ENCODE data around the gene ZNF318. TPM values are rescaled to one million over a fixed set of nuclear protein-coding genes. Genes with fewer than 3 reads are reported as not detected.

Gene ZNF318
- total RNA-seq, 1 donor from 2014 or later: 18.3 TPM

DNA sequence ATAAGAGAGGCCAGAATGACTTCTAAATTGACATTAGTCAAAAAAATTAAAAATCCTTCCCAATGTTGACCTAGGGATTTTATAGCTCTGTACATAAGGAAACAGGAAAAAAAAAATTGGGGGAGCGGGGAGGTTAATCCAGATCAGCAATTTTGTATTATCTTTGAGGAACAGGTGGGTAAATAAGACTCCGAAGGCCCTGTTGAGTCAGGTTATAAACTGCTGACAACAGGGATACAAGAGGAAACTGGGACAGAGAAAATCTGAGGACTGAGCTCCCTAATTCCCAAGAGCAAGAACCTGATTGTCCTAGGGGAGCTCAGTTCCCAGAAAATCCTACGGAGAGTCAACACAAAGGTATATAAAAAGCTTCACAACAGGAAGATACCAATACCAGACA is 34.0 kb downstream of the ZNF318 start:
- H3K4me1 ChIP-seq: peaks cover 5% of the 10 kb centered on the region
- no peaks in the 10 kb centered on the region for H3K27me3 ChIP-seq (ENCODE audit: low read depth)
- DNase-seq (no peak), ATAC-seq (no peak)
- no peak overlapping the region for H3K27ac ChIP-seq
- intact Hi-C loops (cut with DNase I): no loop called here
- H3K9me3 ChIP-seq: no peaks in the 10 kb centered on the region
- no peak for TF ChIP-seq CTCF (IDR thresholded peaks at IDR 0.05)
- H3K4me3 ChIP-seq: no peak overlapping the region
- peaks cover 37% of the 10 kb centered on the region for H3K36me3 ChIP-seq

GRCh38 chr6:43334466-43335095 is 34.9 kb downstream of the ZNF318 start:
- Histone ChIP-seq H3K27me3 (ENCODE audit: low read depth) (no peaks in the 10 kb centered on the region), H3K4me3 (no peak overlapping the region), H3K9me3 (no peaks in the 10 kb centered on the region), H3K4me1 (peaks cover 5% of the 10 kb centered on the region), H3K27ac (no peak overlapping the region), H3K36me3 (peaks cover 28% of the 10 kb centered on the region)
- ATAC-seq (peak; percentile 67 to 71), DNase-seq (no peak)
- intact Hi-C loops (cut with DNase I): no loop called here
- TF ChIP-seq CTCF (IDR thresholded peaks at IDR 0.05): peak; percentile 50

- TF ChIP-seq CTCF (IDR thresholded peaks at IDR 0.05): no peak
- Histone ChIP-seq H3K36me3 (peaks cover 12% of the 10 kb centered on the region), H3K9me3 (no peaks in the 10 kb centered on the region), H3K27me3 (ENCODE audit: low read depth) (no peaks in the 10 kb centered on the region), H3K27ac (no peak overlapping the region), H3K4me3 (no peak overlapping the region), H3K4me1 (peaks cover 5% of the 10 kb centered on the region)
- DNase-seq (no peak), ATAC-seq (no peak)
- intact Hi-C loops (cut with DNase I): no loop called here
These were observed 37.6 kb downstream of the ZNF318 start for GRCh38 chr6:43331891-43332290.

DNA sequence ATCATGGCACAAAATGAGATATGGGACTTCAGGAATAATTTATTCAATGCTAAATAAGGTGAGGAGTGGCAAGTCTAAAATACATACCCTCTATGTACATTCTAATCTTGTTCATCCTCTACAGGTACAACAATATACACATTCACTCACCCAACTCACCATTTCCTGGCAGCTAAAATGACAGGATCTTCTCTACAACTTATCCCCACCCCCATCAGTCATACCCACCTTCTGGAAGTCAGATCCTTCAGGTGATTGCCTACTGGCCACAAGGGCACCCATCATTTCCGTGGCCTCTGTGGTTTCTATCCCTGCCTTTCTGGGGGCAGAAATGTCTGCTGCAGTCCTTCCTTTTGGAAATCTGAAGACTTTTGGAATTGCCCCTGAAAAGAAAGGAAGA is 38.0 kb downstream of the ZNF318 start:
- intact Hi-C loops (cut with DNase I): no loop called here
- Histone ChIP-seq H3K4me1 (peaks cover 5% of the 10 kb centered on the region), H3K36me3 (peaks cover 11% of the 10 kb centered on the region), H3K27me3 (ENCODE audit: low read depth) (no peaks in the 10 kb centered on the region), H3K27ac (no peak overlapping the region), H3K4me3 (no peak overlapping the region), H3K9me3 (no peaks in the 10 kb centered on the region)
- no peak for TF ChIP-seq CTCF (IDR thresholded peaks at IDR 0.05)
- DNase-seq (no peak), ATAC-seq (no peak)

DNA sequence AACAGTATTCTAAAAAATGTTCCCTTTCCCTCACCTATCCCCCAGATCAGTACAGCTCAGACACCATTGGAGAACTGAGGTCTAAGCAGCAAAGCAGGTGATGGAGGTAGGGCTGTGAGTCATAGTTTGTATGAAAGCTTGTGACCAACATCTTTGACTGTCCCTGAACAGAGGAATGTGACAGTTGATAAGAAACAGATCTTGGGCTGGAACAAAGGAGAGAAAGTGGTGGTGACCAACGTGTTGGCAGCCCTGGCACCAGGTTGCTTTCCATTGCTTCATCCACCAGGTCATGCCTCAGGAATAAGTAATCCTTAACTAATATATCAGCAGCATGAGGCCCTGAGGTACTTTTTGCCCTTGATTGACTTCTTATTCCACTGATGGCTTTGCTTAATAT is 40.9 kb downstream of the ZNF318 start:
- Histone ChIP-seq H3K27ac (no peak overlapping the region), H3K9me3 (no peaks in the 10 kb centered on the region), H3K27me3 (ENCODE audit: low read depth) (no peaks in the 10 kb centered on the region), H3K4me3 (no peak overlapping the region), H3K4me1 (peaks cover 5% of the 10 kb centered on the region), H3K36me3 (peaks cover 3% of the 10 kb centered on the region)
- intact Hi-C loops (cut with DNase I): no loop called here
- TF ChIP-seq CTCF (IDR thresholded peaks at IDR 0.05): no peak
- DNase-seq: no peak
- no peak for ATAC-seq
